Measurements from ENCODE around the gene LILRA2.

DNA sequence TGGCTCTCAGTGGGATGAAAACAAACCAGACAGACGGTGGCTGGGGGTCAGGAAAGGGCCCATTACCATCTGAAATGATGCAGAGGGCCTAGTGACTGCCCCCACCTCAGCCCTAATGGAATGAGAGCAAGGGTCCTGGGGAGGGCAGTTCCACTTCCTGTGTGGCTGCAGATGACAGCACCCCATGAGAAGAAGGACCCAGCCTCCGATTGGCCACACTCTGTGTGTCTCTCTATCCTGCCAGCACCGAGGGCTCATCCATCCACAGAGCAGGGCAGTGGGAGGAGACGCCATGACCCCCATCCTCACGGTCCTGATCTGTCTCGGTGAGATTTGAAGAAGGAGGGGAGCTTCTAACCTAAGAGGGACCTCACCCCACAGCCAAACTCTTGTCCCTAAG, 57.2 kb downstream of the LILRA2 start:
- no peak for TF ChIP-seq IKZF2 (IDR thresholded peaks at IDR 0.05)
- TF ChIP-seq, protein P1, sequence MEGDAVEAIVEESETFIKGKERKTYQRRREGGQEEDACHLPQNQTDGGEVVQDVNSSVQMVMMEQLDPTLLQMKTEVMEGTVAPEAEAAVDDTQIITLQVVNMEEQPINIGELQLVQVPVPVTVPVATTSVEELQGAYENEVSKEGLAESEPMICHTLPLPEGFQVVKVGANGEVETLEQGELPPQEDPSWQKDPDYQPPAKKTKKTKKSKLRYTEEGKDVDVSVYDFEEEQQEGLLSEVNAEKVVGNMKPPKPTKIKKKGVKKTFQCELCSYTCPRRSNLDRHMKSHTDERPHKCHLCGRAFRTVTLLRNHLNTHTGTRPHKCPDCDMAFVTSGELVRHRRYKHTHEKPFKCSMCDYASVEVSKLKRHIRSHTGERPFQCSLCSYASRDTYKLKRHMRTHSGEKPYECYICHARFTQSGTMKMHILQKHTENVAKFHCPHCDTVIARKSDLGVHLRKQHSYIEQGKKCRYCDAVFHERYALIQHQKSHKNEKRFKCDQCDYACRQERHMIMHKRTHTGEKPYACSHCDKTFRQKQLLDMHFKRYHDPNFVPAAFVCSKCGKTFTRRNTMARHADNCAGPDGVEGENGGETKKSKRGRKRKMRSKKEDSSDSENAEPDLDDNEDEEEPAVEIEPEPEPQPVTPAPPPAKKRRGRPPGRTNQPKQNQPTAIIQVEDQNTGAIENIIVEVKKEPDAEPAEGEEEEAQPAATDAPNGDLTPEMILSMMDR (IDR thresholded peaks at IDR 0.05 in 2 of 3, conservative IDR thresholded peaks at IDR 0.05 in 1 of 3; ENCODE audit: control insufficient read depth in 2 of 3, extremely low read depth in 1 of 3, insufficient read depth in 1 of 3, low read depth in 3 of 3, low read length in 3 of 3), result no peak

All from GM12878 (cell line).